HG03139 (cell line): ENCODE measurements around the gene TRPM3.

Experiments used
- ATAC-seq: cut with Tn5 transposase; IDR thresholded peaks from one replicate; pipeline ENCODE4 v1.9.1; 2021; ENCODE audit not compliant: unreplicated experiment

The TRPM3 gene

GRCh38 chr9:71121275-71122021 lies at the start of gene TRPM3:
Gene TRPM3, minus strand, starts transcription at chr9:71121621. Its CDS starts 267 bp downstream, at chr9:71121354.
- ATAC-seq, result no peak

- no peak for ATAC-seq
Measured at GRCh38 chr9:71168418-71168817, 47.0 kb upstream of the TRPM3 start.

DNA sequence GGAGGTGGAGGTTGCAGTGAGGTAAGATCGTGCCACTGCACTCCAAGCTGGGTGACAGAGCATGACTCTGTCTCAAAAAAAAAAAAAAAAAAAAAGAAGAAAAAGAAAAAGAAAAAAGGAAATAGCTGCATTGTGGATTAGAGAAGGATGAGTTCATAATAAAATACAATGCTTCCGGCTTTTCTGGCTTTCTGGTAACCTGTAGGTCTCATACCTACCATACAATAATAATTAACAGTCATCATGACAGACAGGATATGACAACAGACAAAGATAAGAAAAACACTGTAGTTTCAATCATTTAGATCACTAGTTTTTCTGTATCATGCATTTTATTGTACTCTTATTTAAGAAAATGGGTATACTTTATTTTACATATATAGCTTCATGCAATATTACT lies 40.7 kb upstream of the TRPM3 start:
- no peak for ATAC-seq

- no peak for ATAC-seq
Measured at GRCh38 chr9:71157731-71158130, 36.3 kb upstream of the TRPM3 start.

- ATAC-seq, result no peak
Measured at GRCh38 chr9:71147368-71147767, 25.9 kb upstream of the TRPM3 start.

DNA sequence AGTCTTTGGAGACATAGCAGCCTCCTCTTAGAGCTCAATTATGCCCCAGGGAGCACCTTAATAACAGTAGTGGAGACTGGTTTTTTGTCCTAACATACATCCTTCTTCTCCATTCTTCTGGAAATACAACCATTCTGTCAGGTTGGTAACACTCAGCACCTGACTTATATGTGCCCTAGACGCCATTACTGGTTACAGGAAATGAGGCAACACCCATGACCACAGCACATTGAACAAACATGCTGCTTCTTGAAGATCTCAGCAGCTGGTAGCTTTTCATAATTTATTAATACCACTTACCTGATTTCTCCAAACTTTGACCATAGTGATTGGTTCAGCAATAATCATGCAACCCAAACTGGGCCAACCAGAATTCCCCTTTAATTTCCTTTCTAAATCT lies 25.1 kb upstream of the TRPM3 start:
- ATAC-seq, result no peak

DNA sequence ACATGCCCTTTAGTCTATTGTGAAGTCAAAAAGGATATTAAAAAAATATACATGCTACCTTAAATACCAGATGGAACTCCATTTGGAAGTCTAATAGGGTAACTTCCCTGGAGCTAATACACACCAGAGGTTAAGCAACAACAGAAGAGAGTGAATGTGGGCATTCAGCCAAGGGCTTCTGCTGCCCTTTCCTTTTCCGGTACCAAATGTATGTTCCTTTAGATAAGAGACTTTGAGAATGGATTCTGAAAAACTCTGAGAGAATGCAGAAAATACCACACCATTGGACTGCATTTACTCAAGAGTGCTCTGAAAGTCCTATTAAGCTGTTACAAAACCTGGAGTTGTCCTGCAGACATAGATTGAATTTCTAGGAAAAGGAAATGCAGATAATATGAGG lies 23.8 kb upstream of the TRPM3 start:
- no peak for ATAC-seq

GRCh38 chr9:71144495-71144894 lies 23.1 kb upstream of the TRPM3 start:
- no peak for ATAC-seq

DNA sequence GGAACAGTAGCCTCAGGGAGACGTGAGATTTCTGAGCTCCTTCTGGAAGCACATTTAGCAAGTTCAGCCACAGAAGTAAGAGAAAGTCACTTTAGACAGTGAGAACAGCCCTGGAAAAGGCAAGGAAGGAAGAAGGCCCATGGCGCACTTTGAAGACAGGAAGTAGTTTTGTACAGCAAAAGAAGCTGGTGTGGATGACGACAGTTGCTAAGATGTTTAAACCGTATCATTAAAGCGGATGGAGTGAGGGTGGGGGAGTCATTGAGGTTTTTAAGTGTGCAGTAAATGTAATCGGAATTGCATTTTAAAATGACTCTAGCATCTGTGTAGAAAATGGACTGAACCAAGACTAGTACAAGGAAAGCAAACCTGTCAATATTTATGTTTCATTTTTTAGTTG lies 15.3 kb upstream of the TRPM3 start:
- no peak for ATAC-seq

- ATAC-seq, result no peak
Measured at GRCh38 chr9:71131145-71131544, 9.7 kb upstream of the TRPM3 start.

DNA sequence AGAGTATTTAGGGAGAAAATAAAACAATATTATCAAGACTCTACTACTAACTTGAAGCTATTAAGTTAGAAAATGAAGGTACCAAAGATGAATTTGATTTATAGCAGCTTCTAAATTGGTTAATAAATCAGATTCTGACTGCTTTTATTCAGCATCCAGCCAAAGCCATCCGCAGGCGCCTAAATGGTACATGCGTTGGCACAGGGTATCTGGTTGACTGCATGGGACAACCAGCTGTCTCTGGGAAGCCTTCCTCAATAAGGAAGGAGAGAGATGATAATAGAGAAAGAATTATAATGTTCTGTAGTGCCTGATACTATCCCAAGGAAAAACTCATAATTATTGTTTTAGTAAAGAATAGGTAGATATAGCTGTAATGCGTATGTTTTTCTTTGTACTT lies 9.1 kb upstream of the TRPM3 start:
- no peak for ATAC-seq

DNA sequence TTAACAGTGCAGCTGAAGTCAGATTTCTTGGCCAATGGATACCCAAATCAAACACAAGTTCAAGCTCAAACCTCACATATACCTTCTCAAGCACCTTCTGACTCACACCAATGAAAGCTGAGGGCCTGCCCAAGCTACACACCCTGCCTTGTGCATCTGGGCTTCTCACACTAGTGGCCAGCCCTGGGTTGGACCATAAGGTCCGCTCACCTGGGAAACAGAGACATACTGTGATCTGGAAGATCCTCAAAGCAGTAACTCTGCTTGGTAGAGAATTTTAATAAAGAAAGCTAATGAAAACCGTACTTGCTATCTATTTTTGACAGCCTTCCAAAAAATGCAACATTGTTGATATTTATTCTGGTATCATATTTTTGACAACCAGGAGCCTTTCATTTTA lies 7.4 kb upstream of the TRPM3 start:
- ATAC-seq, result no peak

DNA sequence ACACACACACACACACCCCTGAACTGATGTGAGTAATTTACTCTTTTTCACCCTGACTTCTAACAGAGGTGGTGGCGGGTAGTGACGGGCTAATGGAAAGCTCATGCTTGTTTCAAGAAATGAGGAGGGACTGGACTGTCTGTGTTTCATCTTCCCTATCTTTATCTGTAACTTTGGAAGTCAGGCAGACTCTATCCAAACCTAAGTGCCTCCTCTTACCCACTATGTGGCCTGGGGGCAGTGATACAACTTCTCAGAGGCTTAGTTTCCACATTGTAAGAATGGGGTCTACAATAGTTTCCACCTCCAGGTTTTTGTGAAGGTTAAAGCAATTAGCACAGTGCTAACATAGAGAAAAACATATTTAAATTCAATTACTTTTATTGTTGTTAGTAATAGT lies 5.9 kb upstream of the TRPM3 start:
- ATAC-seq, result no peak

GRCh38 chr9:71122421-71122820 lies 1.0 kb upstream of the TRPM3 start:
- ATAC-seq, result no peak

- ATAC-seq, result no peak
Measured at GRCh38 chr9:71122022-71122275, 528 bp upstream of the TRPM3 start.

GRCh38 chr9:71120501-71121247 lies 747 bp downstream of the TRPM3 start:
- ATAC-seq, result no peak

DNA sequence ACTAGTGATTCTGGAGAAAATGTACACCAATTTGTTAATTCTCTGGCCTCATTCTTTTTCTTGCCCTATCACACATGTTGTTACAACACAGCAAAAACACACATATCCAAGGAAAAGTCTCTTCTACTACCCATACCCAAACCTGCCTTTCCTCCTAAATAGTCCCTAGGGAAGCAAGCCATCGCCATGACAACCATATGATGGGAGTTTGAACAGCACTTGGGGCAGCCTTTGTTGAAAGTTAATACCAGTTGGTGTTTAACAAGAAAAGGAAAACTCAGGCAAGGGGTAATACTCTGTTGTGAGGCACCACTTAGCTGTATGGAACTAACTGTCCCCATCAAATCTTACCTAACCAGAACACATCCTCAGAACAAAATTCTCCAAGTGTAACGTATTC lies 1.7 kb downstream of the TRPM3 start:
- no peak for ATAC-seq

DNA sequence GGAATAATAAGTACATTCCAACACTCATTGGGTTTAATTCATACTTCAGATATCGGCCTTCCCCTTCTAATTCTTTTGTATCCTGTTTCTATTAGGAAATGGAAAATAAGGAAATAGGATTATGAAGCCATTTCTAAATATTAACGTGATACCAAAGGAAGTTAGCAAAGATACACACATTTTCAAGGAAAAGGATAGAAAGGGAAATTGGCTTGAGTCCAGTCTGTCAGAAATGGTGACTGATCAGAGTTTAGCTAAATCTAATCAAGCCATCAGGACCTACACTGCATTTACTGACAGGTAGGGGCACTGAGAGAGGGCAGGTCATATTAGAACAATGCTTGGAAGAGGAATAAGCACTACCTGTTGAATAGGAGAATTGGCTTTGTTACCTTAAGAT lies 3.1 kb downstream of the TRPM3 start:
- no peak for ATAC-seq

- ATAC-seq, result no peak
Measured at GRCh38 chr9:71115448-71115975, 5.9 kb downstream of the TRPM3 start.

DNA sequence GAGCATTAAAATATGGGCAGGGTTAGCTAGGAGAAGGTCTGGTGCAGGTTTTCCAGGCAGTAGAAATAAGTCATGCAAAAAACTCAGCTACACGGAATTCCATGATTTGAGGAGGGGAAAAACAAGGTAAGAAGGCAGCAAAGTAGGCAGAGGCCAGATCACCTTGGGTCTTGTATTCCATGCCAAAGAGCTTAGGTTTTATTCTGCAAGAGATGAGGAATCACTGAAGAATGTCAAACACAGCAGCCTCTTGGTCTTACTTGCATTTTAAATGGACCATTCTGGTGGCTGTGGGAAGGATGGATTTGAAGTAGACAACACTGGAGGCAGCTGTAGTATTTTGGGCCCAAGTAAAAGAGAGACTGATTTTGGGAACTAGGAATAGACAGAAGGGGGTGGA lies 8.6 kb downstream of the TRPM3 start:
- no peak for ATAC-seq

DNA sequence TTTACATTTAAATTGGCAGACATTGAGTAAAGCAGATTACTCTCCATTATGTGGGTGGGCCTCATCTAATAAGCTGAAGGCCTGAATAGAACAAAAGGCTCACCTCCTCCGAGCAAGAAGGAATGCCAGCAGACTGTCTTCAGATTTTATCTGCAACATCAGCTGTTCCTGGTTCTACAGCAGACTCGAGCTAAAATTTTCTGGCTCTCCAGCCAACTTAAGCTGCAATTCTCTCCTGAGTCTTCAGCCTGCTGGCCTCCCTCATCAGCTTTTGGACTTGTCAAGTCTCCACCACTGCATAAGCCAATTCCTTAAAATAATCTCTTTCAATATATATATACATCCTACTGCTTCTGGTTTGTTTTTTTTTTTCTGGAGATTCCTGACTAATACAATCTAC lies 12.5 kb downstream of the TRPM3 start:
- ATAC-seq, result no peak

DNA sequence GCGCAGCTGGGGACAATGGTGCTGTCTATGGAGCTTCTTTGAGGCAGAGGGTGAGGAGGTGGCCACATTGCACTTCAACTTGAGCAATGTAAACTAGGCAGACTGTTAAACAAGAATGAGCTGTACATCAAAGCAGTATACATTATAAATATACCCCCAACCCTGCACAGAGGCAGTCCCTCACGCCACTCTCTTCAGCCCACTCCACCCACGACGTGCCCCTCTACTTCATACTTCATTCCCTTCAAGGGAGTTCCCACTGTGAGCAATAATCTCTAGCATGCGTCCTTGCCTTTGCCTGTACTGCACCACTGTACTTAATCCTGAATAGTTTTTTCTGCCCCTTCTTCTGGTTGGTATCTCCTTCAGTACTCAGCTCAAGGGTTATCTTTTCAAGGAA lies 14.4 kb downstream of the TRPM3 start:
- no peak for ATAC-seq

DNA sequence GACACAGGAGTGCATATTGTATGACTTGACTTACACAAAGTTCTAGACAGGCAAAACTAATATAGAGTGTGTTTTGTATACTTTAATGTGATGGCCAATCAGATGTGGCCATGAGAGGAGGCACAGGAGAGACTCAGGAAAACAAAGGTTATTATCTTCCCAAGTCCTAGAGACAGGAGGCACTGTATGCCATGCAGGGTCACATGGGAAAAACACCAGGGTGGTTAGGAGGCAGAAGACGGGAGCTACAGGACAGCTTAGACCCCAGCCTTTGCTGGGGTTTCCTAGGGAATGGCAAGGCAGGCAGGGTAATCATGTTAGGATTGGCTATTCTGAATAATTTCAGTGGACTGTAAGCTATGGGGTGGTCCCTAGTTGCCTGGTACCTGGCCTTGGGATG lies 16.2 kb downstream of the TRPM3 start:
- ATAC-seq, result no peak
